Adrenal gland (tissue), 5 donors: ENCODE results near the gene APH1B.
"Not testable (repeated sequence)": the region's sequence is repeated elsewhere in the genome, so short reads cannot be mapped to it uniquely, and the experiment has no call there.

ENCODE experiments used
- POLR2A ChIP-seq, 2 donors: fragments of 450-650 bp; IDR thresholded peaks; one replicate each; pipeline ENCODE4 v1.6.1; 2017; ENCODE audit warnings: antibody characterized with exemption in 2 of 2, mild to moderate bottlenecking in 2 of 2, moderate library complexity in 1 of 2
- TF ChIP-seq, protein P1 (sequence below), 6 experiments: fragments of 450-650 bp in 4 of 6; fragments of 200-600 bp in 2 of 6; sonication (generic) in 1 of 6; IDR thresholded peaks; 1 replicate in 5 of 6; 2 replicates in 1 of 6; pipeline versions ENCODE4 v1.5.1 to v1.8.0; 2016 to 2021; ENCODE audit warnings: antibody characterized with exemption in 6 of 6, mild to moderate bottlenecking in 2 of 6, moderate library complexity in 1 of 6
- donor health status: DM: no; HTN: no; CAD: no.

DNA sequence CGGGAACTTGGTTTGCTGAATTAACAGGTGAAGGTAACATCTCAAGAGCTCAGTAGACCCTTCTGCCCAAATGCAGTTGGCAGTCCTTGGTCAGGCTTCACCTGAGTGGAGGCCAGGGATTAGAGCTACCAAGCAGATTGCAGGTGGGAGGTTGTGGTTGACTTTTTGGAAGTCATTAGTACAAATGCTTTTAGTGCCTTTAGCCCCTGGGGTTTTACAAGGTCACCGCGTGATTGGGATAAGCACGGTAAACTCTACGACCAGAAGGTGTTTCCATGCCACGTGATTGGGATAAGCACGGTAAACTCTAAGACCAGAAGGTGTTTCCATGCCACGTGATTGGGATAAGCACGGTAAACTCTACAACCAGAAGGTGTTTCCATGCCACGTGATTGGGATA lies 43.0 kb downstream of the APH1B start:
- TF ChIP-seq, protein P1, sequence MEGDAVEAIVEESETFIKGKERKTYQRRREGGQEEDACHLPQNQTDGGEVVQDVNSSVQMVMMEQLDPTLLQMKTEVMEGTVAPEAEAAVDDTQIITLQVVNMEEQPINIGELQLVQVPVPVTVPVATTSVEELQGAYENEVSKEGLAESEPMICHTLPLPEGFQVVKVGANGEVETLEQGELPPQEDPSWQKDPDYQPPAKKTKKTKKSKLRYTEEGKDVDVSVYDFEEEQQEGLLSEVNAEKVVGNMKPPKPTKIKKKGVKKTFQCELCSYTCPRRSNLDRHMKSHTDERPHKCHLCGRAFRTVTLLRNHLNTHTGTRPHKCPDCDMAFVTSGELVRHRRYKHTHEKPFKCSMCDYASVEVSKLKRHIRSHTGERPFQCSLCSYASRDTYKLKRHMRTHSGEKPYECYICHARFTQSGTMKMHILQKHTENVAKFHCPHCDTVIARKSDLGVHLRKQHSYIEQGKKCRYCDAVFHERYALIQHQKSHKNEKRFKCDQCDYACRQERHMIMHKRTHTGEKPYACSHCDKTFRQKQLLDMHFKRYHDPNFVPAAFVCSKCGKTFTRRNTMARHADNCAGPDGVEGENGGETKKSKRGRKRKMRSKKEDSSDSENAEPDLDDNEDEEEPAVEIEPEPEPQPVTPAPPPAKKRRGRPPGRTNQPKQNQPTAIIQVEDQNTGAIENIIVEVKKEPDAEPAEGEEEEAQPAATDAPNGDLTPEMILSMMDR (IDR thresholded peaks at IDR 0.05) = not testable (repeated sequence)
- TF ChIP-seq POLR2A (IDR thresholded peaks at IDR 0.05) = not testable (repeated sequence)
